Measurements from ENCODE around the gene GRN.

The GRN gene

GRCh38 chr17:44314869-44315661 lies 30.0 kb upstream of the GRN start:
- H3K4me3 Mint-ChIP-seq: peak overlapping the region; percentile 55
- H3K27ac Mint-ChIP-seq: no peak overlapping the region
- peak; percentile 67 for DNase-seq
- H3K4me1 Mint-ChIP-seq: peaks cover 13% of the 10 kb centered on the region
- no peaks in the 10 kb centered on the region for H3K9me3 Mint-ChIP-seq
- H3K36me3 Mint-ChIP-seq: peaks cover 6% of the 10 kb centered on the region
- CTCF ChIA-PET: no interaction called here
- H3K27me3 Mint-ChIP-seq: peaks cover 80% of the 10 kb centered on the region

GRCh38 chr17:44315760-44316731 lies 29.1 kb upstream of the GRN start:
- no peak for DNase-seq
- no peaks in the 10 kb centered on the region for H3K9me3 Mint-ChIP-seq
- CTCF ChIA-PET: interaction anchor here (0.7 to 3.5 kb wide), 4 partner anchors 14 to 337 kb away, joined by 3 to 17 read pairs (median 3); no protein-coding TSS in a partner anchor
- peaks cover 70% of the 10 kb centered on the region for H3K27me3 Mint-ChIP-seq
- H3K36me3 Mint-ChIP-seq: peaks cover 6% of the 10 kb centered on the region
- H3K4me3 Mint-ChIP-seq: peak overlapping the region; percentile 55
- peaks cover 13% of the 10 kb centered on the region for H3K4me1 Mint-ChIP-seq
- H3K27ac Mint-ChIP-seq: no peak overlapping the region

GRCh38 chr17:44317545-44317944 lies 27.6 kb upstream of the GRN start:
- no peak overlapping the region for H3K4me3 Mint-ChIP-seq
- CTCF ChIA-PET: interaction anchor here (1.0 to 3.5 kb wide), 2 partner anchors 13 to 108 kb away, joined by 4 to 17 read pairs; no protein-coding TSS in a partner anchor

GRCh38 chr17:44318077-44318892 lies 26.8 kb upstream of the GRN start:
- CTCF ChIA-PET: interaction anchor here (1.0 to 3.5 kb wide), 2 partner anchors 13 to 108 kb away, joined by 4 to 17 read pairs; no protein-coding TSS in a partner anchor
- peaks cover 6% of the 10 kb centered on the region for H3K36me3 Mint-ChIP-seq
- no peak overlapping the region for H3K4me3 Mint-ChIP-seq
- H3K9me3 Mint-ChIP-seq: no peaks in the 10 kb centered on the region
- DNase-seq: no peak
- H3K4me1 Mint-ChIP-seq: peaks cover 25% of the 10 kb centered on the region
- peaks cover 52% of the 10 kb centered on the region for H3K27me3 Mint-ChIP-seq
- H3K27ac Mint-ChIP-seq: peak overlapping the region; percentile 3

More at GRCh38 chr17:44317545-44317944, 27.6 kb upstream of the GRN start:
- H3K27me3 Mint-ChIP-seq: peaks cover 57% of the 10 kb centered on the region
- H3K27ac Mint-ChIP-seq: no peak overlapping the region
- no peaks in the 10 kb centered on the region for H3K9me3 Mint-ChIP-seq
- peaks cover 20% of the 10 kb centered on the region for H3K4me1 Mint-ChIP-seq
- H3K36me3 Mint-ChIP-seq: peaks cover 6% of the 10 kb centered on the region
- no peak for DNase-seq

GRCh38 chr17:44320066-44320465 lies 25.0 kb upstream of the GRN start:
- Mint-ChIP-seq H3K27ac (no peak overlapping the region), H3K27me3 (peaks cover 34% of the 10 kb centered on the region), H3K4me1 (peaks cover 31% of the 10 kb centered on the region), H3K36me3 (peaks cover 6% of the 10 kb centered on the region), H3K9me3 (no peaks in the 10 kb centered on the region), H3K4me3 (no peak overlapping the region)
- DNase-seq: no peak
- CTCF ChIA-PET: interaction anchor here (1.9 to 4.6 kb wide), 3 partner anchors 10 to 110 kb away, joined by 7 to 30 read pairs (median 11); no protein-coding TSS in a partner anchor

GRCh38 chr17:44321246-44322120 lies 23.6 kb upstream of the GRN start:
- Mint-ChIP-seq H3K36me3 (peaks cover 6% of the 10 kb centered on the region), H3K27ac (no peak overlapping the region), H3K9me3 (no peaks in the 10 kb centered on the region), H3K4me1 (peaks cover 25% of the 10 kb centered on the region), H3K4me3 (no peak overlapping the region), H3K27me3 (peaks cover 20% of the 10 kb centered on the region)
- no peak for DNase-seq
- CTCF ChIA-PET: interaction anchor here (0.8 to 4.6 kb wide), 4 partner anchors 9 to 112 kb away, joined by 4 to 30 read pairs (median 9); no protein-coding TSS in a partner anchor

GRCh38 chr17:44322236-44322895 lies 22.7 kb upstream of the GRN start:
- peak overlapping the region; percentile 37 for H3K27ac Mint-ChIP-seq
- DNase-seq: no peak
- peaks cover 11% of the 10 kb centered on the region for H3K27me3 Mint-ChIP-seq
- peak overlapping the region; percentile 47 for H3K4me3 Mint-ChIP-seq
- no peaks in the 10 kb centered on the region for H3K9me3 Mint-ChIP-seq
- peaks cover 6% of the 10 kb centered on the region for H3K36me3 Mint-ChIP-seq
- H3K4me1 Mint-ChIP-seq: peaks cover 29% of the 10 kb centered on the region
- CTCF ChIA-PET: interaction anchor here (1.3 to 4.6 kb wide), 2 partner anchors 9 to 113 kb away, joined by 5 to 30 read pairs; no protein-coding TSS in a partner anchor

- Mint-ChIP-seq H3K4me3 (peak overlapping the region; percentile 84), H3K27ac (peak overlapping the region; percentile 76), H3K36me3 (peaks cover 6% of the 10 kb centered on the region), H3K9me3 (no peaks in the 10 kb centered on the region), H3K4me1 (peaks cover 35% of the 10 kb centered on the region), H3K27me3 (peaks cover 1% of the 10 kb centered on the region)
- no peak for DNase-seq
- CTCF ChIA-PET: interaction anchor here (1.3 to 4.6 kb wide), 2 partner anchors 7 to 114 kb away, joined by 5 to 30 read pairs; no protein-coding TSS in a partner anchor
Observed at GRCh38 chr17:44323359-44324091, 21.6 kb upstream of the GRN start.

GRCh38 chr17:44324092-44324570 lies 21.0 kb upstream of the GRN start:
- no peak for DNase-seq
- Mint-ChIP-seq H3K27me3 (no peaks in the 10 kb centered on the region), H3K36me3 (peaks cover 6% of the 10 kb centered on the region)

GRCh38 chr17:44324571-44325275 lies 20.4 kb upstream of the GRN start, which contains the start of gene SLC25A39:
Gene SLC25A39 (minus strand): TSS chr17:44324823. CDS start chr17:44323562, 1,261 bp downstream.
- peak within 1 kb of the TSS; percentile 87 for H3K4me3 Mint-ChIP-seq
- CTCF ChIA-PET: interaction anchor here (0.9 to 4.6 kb wide), 2 partner anchors 108 to 115 kb away, joined by 3 to 30 read pairs; no protein-coding TSS in a partner anchor
- peak; percentile 93 for DNase-seq
- no peaks in the 10 kb centered on the region for H3K9me3 Mint-ChIP-seq
- H3K27ac Mint-ChIP-seq: peak within 1 kb of the TSS; percentile 99
- no peaks in the 10 kb centered on the region for H3K36me3 Mint-ChIP-seq
- no peaks in the 10 kb centered on the region for H3K27me3 Mint-ChIP-seq
- H3K4me1 Mint-ChIP-seq: peaks cover 35% of the 10 kb centered on the region

More at GRCh38 chr17:44324092-44324570, 21.0 kb upstream of the GRN start:
- CTCF ChIA-PET: interaction anchor here (4.6 kb wide), 1 partner anchor 114 kb away, joined by 30 read pairs; no protein-coding TSS in a partner anchor
- H3K9me3 Mint-ChIP-seq: no peaks in the 10 kb centered on the region
- H3K27ac Mint-ChIP-seq: peak overlapping the region; percentile 76
- H3K4me1 Mint-ChIP-seq: peaks cover 35% of the 10 kb centered on the region
- H3K4me3 Mint-ChIP-seq: peak overlapping the region; percentile 84
